ENCODE results near the gene C14orf119.

Gene C14orf119

DNA sequence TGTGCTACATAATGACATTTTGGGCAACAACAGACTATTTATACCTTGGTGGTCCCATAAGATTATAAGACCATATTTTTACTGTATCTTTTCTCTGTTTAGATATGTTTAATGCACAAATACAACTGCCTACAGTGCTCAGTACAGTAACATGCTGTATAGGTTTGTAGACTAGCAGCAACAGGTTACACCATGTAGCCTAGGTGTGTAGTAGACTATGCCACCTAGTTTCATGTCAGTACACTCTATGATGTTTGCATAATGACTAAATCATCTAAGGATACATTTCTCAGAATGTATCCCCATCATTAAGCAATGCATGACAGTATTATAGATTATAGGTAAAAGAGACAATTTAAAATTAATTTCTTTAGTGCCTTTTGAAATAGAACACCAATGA, 54.4 kb downstream of the C14orf119 start:
- no peak for DNase-seq (ENCODE audit: low read depth)
